Measurements from ENCODE around the gene LRP8.

DNA sequence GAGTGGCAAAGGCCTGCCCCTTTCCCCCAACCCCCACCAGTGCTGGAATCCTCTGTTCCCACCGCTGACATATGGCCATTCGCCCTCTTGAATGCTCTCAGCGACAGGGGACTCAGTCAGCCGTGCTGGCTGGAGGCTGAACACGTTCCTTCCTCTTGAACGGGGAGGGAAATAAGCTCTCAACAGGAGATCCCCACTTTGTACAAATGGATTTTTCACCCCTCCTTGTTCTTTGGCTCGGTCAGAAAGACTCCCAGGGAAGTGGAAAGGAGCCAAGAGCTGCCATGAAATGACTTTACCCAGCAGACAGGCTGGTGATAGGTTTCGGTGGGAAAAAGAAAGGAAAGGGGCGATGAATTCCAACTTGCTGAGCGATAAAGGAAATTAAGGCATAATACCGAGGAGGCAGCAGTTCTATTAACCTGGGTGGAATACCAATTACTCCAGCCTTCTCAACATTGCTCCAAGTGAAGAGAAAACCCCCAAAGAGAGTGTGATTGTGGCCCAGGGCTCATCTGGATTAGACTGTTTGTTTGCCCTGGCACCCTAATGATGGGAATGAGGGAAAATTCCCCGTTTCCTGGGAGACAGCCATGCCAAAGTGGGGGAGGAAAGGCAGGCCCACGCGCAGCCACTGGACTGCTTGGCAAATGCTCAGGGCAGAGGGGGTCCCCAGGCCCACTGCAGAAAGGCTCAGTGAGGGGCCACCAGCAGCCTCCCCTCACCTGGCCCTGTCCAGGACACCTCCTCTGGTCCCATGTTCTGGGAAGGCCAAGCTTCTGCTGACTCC, 23.9 kb downstream of the LRP8 start:
- no peak for TF ChIP-seq EP300 (IDR thresholded peaks at IDR 0.05)
- TF ChIP-seq, protein P1, sequence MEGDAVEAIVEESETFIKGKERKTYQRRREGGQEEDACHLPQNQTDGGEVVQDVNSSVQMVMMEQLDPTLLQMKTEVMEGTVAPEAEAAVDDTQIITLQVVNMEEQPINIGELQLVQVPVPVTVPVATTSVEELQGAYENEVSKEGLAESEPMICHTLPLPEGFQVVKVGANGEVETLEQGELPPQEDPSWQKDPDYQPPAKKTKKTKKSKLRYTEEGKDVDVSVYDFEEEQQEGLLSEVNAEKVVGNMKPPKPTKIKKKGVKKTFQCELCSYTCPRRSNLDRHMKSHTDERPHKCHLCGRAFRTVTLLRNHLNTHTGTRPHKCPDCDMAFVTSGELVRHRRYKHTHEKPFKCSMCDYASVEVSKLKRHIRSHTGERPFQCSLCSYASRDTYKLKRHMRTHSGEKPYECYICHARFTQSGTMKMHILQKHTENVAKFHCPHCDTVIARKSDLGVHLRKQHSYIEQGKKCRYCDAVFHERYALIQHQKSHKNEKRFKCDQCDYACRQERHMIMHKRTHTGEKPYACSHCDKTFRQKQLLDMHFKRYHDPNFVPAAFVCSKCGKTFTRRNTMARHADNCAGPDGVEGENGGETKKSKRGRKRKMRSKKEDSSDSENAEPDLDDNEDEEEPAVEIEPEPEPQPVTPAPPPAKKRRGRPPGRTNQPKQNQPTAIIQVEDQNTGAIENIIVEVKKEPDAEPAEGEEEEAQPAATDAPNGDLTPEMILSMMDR (IDR thresholded peaks at IDR 0.05), result no peak

Data from gastroesophageal sphincter (tissue), 3 donors.